Activated CD8-positive, alpha-beta memory T cell treated with anti-CD3 and anti-CD28 coated beads, Interleukin-2, amount 50 U/mL, for 48 hours (primary cell): Measurements from ENCODE around the gene PRDM1.

Experiments
- DNase-seq: peaks from one replicate; pipeline ENCODE4 v3.0.0-alpha.2; 2020

The PRDM1 gene

DNA sequence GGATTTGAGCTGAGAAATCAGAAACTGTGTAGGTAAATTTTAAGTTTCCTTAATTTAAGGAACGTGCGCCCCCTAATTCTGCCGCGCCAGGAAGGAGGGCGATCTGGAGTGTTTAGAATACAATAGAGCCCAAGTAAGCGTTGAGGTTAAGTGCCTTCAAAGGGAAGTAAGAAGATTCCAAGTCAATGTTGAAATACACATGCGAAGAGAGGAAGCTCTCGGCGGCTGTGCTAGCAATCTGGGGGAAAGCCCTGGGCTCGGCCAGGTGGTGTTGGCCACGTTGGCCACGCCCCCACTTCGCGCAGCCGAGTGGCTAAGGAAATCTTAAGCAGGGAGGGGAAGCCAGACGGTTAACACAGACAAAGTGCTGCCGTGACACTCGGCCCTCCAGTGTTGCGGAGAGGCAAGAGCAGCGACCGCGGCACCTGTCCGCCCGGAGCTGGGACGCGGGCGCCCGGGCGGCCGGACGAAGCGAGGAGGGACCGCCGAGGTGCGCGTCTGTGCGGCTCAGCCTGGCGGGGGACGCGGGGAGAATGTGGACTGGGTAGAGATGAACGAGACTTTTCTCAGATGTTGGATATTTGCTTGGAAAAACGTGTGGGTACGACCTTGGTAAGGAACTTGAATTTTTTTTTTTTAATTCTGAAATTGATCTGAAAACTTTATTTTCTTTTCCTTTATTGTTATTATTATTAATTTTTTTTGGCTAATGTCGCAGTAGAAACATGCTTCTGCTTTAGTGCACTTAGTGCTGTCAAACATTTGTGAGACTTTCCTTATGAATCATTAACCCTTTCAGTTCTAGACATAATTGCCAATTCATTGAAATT is at the start of gene PRDM1:
Gene PRDM1 (plus strand): TSS at position 353 of the 830 bp plus-strand sequence. CDS start 218 bp downstream, at position 571.
- DNase-seq = peak; percentile 86

GRCh38 chr6:106037060-106037459 is 49.1 kb upstream of the PRDM1 start:
- no peak for DNase-seq

DNA sequence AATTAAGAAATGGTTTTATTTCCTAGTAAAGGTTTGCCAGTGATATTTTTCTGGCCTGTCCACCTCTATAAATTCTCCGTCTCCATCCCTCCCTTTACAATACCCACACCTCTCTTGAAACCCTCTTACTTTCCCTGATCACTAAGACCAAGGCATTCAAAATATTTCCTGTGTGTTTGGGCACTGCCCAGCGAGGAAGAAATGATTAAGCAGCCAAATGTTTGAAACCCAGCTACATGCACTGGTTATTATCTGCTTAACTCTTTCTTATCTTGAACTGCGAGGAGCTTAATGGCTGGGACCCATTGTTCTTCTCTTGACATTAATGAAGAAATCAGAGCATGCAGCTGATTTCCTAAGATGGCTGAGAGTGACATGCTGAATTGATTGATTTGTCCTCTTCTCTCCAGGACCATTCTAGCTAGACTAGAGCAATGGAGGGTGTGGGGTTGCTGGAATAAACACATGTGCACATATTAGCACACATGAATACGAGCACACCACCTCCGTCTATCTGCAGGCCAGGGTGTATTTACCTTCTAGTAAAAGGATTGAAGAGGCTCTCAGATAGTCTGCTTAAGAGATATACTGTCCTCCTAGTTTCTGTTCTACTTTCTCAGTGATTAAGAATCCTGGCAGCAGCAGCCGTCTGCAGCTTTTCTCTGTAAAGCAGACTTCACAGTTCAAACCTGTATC is 46.1 kb upstream of the PRDM1 start:
- DNase-seq = no peak

GRCh38 chr6:106044151-106044550 is 42.0 kb upstream of the PRDM1 start:
- no peak for DNase-seq

DNA sequence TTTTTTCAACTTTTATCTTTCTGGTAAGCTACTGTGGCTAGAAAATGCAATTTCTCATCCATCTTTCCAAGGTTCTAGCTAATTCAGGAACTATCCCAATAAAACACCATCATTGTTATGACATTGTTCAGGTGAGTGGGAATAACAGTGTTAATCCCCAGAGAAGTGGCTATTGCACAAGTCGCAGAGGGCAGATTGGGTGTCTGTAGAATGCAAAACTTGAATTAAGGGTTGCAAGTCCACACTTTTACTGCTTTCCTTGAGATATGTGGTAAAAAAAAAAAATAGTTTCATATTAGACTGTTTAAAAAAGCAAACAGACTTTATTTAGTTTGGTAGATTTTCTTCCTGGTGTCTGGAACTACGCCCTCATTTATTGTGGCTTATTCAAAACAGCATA is 41.1 kb upstream of the PRDM1 start:
- DNase-seq = no peak

DNA sequence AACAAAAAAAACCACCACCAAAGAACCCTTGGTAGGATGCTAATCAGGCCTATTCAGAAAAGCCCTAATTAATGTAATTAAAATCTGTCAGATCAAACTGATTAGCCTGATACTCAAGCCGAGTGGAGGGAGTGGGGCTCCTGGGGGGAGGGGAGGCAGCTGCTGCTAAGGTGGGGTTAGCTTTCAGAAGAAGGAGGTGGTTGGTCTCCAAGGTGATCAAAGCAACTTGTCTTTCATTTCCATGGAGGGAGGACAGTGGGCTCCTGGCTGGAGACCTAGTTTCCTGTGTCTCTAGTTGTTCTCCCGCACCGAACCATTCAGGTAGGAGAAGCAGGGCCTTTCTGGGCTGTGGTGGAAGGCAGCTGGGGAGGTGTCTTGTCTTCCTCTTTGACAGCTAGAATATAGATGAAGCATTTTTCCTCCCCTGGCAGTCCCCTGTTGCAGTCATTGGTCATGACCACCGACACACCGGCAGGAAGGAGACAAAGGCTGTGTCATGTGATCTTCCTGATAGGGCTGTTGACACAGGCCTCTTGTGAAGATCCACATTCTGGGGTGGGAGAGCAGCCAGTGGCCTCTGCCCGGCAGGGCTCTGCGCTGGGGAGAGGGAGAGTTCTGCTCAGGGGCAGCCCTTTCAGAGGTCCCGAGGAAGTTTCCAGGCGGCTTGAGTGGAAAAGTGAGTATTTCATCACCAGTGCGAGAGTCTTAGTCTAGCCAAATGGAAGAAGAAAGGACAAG is 39.9 kb upstream of the PRDM1 start:
- DNase-seq = no peak

DNA sequence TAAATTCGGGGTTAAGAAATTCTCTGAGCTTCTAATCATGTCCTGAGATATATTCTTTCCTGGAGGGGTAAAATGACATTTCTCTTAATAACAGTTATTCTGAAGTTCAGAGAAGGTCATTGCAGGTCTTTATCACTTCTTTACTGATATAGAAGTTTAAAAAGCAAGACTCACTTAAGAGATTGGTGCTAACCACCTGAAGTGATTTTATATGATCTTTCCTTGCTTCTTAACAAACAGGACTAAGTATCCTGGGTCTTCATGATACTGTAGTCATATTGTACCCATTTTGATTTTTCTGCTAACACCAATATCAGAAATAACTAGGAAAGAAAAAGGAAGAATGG is 39.3 kb upstream of the PRDM1 start:
- no peak for DNase-seq

DNA sequence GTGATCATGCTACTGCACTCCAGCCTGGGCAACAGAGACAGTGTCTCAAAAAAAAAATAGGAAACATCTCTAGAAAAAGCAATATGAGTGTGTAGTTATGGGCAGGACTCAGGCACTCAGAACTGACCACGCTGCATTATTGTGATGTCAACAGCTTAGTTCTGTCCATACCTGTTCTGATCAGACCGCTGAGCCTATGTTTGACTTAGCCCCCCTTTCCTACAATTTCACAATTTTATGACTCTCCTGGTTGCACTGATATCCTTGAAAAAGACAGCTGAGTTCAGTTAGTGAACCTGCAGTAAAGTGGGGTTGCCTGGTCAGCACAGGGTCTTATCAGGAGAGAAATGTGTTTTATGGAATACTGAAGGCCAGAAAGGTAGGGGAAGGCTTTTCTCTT is 37.8 kb upstream of the PRDM1 start:
- no peak for DNase-seq

- DNase-seq = no peak
Measured at GRCh38 chr6:106050538-106050937, 35.6 kb upstream of the PRDM1 start.

- DNase-seq = no peak
Measured at GRCh38 chr6:106051226-106051625, 34.9 kb upstream of the PRDM1 start.

GRCh38 chr6:106053484-106054205 is 32.5 kb upstream of the PRDM1 start:
- DNase-seq = no peak

GRCh38 chr6:106055489-106055888 is 30.6 kb upstream of the PRDM1 start:
- DNase-seq = no peak

GRCh38 chr6:106056060-106056745 is 29.9 kb upstream of the PRDM1 start:
- no peak for DNase-seq

GRCh38 chr6:106056746-106057390 is 29.3 kb upstream of the PRDM1 start:
- no peak for DNase-seq

- DNase-seq = no peak
Measured at GRCh38 chr6:106059331-106059730, 26.8 kb upstream of the PRDM1 start.

DNA sequence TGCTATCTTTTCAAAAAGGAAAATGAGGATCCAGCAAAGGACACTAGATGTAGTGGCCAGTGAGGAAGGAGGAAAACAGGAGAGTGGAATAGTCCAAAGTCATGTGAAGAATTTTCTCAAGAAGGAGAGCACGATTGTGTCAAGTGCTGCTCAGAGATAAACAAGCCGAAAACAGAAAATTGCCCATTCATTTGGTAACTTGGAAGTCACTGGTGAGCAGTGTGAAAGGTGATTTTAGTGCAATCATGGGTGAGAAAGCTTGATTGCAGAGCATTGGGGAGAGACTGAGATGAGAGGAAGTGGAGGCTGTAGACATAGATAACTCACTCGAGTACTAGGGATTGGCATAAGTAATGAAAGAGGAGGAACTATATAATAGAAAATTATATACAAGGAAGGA is 26.0 kb upstream of the PRDM1 start:
- no peak for DNase-seq

GRCh38 chr6:106063448-106063850 is 22.7 kb upstream of the PRDM1 start:
- DNase-seq = no peak

DNA sequence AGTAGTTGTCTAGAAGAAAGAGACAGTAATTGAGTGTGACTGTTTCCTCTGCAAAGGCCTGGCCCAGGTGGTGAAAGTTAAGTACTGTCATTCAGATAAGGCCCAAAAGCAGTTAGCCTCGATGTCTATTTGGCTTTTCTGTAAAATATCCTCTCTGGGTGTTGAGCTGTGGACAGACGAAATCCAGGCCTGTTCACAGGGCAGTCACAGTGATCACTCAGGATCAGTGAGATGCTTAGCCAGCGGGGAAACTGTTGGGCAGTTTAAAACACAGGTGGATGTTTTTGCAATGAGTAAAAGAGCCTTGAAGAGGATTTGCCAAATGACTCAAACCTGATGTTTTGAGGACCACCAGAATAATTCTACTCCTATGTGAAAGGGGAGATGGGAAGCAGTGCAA is 22.0 kb upstream of the PRDM1 start:
- no peak for DNase-seq

DNA sequence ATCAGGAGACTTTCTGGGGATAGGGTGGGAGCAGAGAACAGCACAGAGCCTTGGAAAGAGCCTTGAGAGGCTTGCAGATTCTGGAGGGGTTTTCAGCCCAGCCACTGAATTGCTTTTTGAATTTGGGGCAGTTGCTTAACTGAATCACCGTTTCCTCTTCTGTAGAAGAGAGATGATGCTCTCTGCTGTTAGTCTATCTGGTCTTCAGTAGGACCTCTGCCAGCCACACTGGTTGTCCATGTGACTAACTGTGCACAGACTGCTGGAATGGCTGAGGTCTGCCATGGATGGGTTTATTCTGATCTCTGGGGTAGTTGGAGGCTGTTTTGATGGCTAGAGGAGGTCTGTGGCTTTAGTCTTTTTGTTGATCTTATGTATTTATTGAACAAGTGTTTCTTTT is 21.4 kb upstream of the PRDM1 start:
- no peak for DNase-seq

DNA sequence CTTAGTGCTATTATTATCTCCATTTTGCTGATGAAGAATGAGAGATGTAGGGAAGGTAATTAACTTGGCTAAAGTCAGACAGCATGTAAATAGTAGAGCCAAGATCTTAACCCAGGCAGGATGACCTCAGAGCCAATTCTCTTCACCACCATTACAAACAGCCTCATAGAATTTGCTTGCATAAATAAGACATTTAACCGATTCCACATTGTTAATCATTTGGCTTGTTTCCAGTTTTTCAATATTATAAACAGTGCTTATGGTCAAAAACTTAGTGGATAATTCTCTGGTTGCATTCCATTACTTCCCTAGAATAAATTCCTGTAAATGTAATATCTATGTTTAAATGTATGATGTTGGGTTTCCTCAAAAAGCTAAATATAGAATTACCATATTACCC is 19.1 kb upstream of the PRDM1 start:
- no peak for DNase-seq

DNA sequence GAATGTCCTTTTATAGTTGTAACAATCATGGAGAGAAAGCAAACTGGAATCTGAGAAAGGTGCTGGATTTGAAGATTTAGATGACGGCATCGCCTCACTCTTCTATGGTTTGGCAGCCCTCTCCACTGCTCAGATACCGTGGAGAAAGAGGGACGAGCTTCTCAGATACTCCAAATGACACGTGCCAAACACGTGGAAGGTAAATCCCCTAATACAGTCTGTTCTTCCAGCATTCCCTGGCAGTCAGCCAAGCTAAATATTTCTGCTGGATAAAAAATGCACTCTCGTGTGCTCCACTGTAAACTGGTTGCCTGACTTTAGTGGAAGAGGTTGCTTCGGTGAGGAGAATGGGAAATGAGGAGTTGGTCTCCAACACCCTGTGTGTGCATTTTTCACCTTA is 16.7 kb upstream of the PRDM1 start:
- no peak for DNase-seq

DNA sequence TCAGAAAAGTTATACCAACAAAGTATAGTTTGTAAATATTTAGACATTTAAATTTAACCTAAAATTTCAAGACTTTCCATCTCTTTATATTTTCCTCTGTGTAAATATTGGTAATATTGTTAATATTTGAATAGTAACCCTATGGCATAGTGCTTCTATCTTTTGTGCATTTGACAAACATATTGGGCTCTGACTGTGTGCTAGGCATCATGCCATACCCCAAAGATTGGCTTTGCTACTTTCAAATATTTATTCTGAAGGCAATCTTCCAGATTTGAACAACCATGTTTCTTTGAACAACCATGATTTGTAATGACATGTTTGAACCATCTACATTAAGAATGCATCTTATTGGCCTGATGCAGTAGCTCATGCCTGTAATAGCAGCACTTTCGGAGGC is 15.5 kb upstream of the PRDM1 start:
- DNase-seq = no peak
